ENCODE data around the gene CCDC74A.
"Not testable (repeated sequence)": the region's sequence is repeated elsewhere in the genome, so short reads cannot be mapped to it uniquely, and the experiment has no call there.

The CCDC74A gene

DNA sequence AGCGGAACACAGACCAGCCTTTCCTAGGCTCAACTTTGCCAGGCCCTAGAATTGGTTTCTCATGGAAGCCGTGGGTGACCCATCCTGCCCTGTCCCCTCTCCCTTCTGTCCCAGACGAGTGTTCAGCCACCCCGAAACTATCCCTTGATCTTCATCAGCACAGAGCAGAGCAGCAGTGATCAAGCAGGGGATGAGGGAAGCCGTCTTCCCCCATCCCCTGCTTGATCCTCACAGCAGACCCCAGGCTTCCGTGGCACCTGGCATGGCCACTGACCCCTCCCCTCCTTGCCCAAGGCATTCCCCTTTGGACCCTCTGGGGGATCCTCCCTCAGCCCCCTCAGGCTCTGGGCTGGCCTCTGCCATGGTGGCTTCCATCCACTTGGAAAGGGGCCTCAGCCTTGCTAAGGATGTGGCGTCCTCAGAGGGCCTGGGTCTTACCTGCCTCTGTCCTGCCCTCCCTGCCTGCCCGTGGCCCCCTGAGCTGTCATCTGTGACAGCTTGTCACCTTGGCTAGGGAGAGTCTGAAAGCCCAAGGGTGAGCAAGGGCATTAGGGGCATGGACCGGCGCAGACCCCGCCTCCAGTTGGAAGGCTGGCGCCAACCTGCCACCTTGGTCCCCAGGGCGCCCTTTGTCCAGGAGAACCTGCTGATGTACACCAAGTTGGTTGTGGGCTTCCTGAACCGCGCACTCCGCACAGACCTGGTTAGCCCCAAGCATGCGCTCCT, 10.4 kb upstream of the CCDC74A start:
- Histone ChIP-seq H3K4me3 (no peak overlapping the region), H3K4me1 (no peaks in the 10 kb centered on the region), H3K27me3 (no peaks in the 10 kb centered on the region), H3K36me3 (peaks cover 9 to 88% (median 68%) of the 10 kb centered on the region in 3 donors), H3K9me3 (no peaks in the 10 kb centered on the region), H3K27ac (no peak overlapping the region)
- intact Hi-C loops (cut with DNase I; ENCODE audit: low total_unique reads) = no loop called here
- TF ChIP-seq, protein P1, sequence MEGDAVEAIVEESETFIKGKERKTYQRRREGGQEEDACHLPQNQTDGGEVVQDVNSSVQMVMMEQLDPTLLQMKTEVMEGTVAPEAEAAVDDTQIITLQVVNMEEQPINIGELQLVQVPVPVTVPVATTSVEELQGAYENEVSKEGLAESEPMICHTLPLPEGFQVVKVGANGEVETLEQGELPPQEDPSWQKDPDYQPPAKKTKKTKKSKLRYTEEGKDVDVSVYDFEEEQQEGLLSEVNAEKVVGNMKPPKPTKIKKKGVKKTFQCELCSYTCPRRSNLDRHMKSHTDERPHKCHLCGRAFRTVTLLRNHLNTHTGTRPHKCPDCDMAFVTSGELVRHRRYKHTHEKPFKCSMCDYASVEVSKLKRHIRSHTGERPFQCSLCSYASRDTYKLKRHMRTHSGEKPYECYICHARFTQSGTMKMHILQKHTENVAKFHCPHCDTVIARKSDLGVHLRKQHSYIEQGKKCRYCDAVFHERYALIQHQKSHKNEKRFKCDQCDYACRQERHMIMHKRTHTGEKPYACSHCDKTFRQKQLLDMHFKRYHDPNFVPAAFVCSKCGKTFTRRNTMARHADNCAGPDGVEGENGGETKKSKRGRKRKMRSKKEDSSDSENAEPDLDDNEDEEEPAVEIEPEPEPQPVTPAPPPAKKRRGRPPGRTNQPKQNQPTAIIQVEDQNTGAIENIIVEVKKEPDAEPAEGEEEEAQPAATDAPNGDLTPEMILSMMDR (IDR thresholded peaks at IDR 0.05) = no peak
- DNase-seq = no peak

DNA sequence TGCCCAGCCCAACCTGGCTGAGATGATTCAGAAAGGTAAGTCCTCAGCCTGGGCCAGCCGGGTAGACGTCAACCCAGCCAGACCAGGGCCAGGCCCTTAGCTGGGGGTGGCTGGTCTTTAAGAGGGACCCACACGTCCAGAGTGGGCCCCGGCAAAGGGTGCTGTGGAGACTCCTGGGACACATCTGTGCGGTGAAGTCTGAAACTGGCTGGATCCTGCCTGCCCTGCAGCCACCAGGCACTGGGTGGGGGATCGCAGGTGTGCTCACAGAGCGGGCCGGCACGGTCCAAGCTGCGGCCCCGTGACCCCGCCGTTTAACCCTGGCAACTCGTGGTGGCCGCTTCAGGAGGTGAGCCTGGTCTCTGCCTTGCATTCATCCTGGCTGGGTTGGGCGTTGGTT, 9.8 kb upstream of the CCDC74A start:
- H3K27ac ChIP-seq; H3K27me3 ChIP-seq; H3K4me3 ChIP-seq; H3K9me3 ChIP-seq; H3K4me1 ChIP-seq; DNase-seq; intact Hi-C loops (cut with DNase I; ENCODE audit: low total_unique reads): not testable (repeated sequence)
- H3K36me3 ChIP-seq = peaks cover 9 to 82% (median 62%) of the 10 kb centered on the region in 3 donors

DNA sequence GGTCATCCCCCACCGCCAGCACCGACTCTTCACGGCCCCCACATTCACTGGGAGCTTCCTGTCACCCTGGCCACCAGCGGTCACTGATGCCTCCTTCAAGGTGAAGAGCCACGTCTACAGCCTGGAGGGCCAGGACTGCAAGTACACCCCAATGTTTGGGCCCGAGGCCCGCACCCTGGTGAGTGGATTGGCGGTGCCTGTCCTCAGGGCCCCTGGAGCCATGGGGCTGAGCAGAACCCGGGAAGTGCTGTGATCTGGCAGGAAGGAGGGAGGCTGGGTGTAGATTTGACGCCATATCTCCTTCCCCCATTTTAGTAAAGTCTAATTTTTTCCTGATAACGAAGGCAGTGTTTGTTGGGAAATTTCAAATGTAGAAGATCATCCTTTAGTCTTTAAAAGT, 9.2 kb upstream of the CCDC74A start:
- DNase-seq; H3K4me1 ChIP-seq; H3K27ac ChIP-seq; intact Hi-C loops (cut with DNase I; ENCODE audit: low total_unique reads); H3K4me3 ChIP-seq; H3K27me3 ChIP-seq; H3K9me3 ChIP-seq: not testable (repeated sequence)
- H3K36me3 ChIP-seq = peaks cover 9 to 76% (median 56%) of the 10 kb centered on the region in 3 donors

DNA sequence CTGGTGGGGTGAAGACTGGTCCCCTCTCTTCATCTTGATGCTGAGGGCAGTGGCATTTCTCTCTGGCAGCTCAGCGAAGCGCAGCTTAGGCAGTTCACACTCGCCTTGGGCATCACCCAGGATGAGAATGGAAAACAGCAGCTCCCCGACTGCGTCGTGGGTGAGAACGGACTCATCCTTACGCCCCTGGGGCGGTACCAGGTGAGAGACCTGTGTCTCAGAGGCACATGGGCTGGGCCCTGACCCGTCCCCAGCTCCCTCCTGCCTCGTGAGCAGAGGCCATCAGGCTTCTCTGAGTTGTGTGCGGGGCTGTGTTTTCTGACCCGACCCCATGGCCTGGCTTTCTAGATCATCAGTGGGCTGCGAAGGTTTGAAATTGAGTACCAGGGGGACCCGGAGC, 8.2 kb upstream of the CCDC74A start:
- no peak for DNase-seq
- Histone ChIP-seq H3K4me3 (no peak overlapping the region), H3K9me3 (no peaks in the 10 kb centered on the region), H3K27me3 (no peaks in the 10 kb centered on the region), H3K27ac (no peak overlapping the region), H3K36me3 (peaks cover 9 to 68% (median 47%) of the 10 kb centered on the region in 3 donors), H3K4me1 (no peaks in the 10 kb centered on the region)
- intact Hi-C loops (cut with DNase I; ENCODE audit: low total_unique reads) = no loop called here
- TF ChIP-seq, protein P1 (IDR thresholded peaks at IDR 0.05) = no peak

DNA sequence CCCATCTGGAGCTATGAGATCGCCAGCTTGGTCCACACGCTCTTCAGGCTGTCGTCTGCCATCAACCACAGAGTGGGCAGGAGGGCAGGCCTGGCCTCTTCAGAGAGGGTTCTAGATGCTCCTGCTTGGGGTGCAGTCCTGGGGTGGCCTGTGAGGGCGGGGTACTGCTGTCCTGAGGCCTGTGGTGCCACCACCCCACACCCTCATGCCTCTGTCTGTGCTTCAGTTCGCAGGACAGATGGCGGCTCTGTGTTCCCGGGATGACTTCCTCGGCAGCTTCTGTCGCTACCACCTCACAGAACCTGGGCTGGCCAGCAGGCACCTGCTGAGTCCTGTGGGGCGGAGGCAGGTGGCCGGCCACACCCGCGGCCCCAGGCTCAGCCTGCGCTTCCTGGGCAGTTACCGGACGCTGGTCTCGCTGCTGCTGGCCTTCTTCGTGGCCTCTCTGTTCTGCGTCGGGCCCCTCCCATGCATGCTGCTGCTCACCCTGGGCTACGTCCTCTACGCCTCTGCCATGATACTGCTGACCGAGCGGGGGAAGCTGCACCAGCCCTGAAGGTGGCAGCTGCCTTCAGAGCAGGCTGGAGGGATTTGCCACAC, 7.7 kb upstream of the CCDC74A start:
- DNase-seq; H3K4me3 ChIP-seq; H3K27ac ChIP-seq; H3K27me3 ChIP-seq; intact Hi-C loops (cut with DNase I; ENCODE audit: low total_unique reads); H3K9me3 ChIP-seq; H3K4me1 ChIP-seq: not testable (repeated sequence)
- H3K36me3 ChIP-seq = peaks cover 9 to 64% (median 47%) of the 10 kb centered on the region in 3 donors

DNA sequence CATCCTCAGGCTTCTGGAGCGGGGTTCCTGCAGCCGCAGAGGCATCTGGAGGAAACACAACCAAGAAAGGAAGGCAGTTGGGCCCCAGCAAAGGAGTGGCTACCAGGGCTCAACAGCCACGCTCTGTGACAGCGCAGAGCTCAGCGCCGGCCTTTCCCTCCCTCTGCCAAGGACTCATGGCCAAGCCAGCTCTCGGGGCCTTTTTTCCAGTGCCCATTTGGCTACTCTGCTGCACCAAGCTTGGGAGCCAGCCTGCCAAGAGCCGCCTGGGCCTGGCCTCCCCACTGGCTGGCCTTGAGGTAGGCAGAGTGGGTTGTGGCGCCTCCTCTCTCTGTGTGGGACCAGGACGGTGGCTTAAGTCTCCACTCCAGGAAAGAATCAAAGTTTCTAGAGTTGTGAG, 7.2 kb upstream of the CCDC74A start:
- Histone ChIP-seq H3K27ac (no peak overlapping the region), H3K4me1 (no peaks in the 10 kb centered on the region), H3K36me3 (peaks cover 9 to 60% (median 47%) of the 10 kb centered on the region in 3 donors), H3K27me3 (no peaks in the 10 kb centered on the region), H3K4me3 (no peak overlapping the region), H3K9me3 (no peaks in the 10 kb centered on the region)
- no peak for DNase-seq
- TF ChIP-seq, protein P1 (IDR thresholded peaks at IDR 0.05) = no peak
- intact Hi-C loops (cut with DNase I; ENCODE audit: low total_unique reads) = no loop called here

DNA sequence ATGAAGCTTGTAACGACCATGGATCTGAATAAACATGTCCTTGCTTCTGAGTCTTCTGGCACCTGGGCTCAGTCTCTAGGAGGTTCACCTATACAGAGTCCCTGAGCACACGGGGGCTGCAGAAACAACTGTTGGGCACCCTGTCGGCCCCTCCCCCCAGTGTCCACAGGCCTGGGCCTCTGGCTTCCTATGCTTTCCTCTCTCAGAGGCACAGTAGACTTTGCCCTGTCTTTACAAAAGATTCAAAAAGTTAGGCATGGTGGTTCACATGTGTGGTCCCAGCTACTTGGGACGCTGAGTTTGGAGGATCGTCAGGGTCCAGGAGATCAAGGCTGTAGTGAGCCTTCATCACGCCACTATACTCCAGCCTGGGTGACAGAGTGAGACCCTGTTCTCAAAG, 6.2 kb upstream of the CCDC74A start:
- H3K4me1 ChIP-seq; H3K27me3 ChIP-seq; intact Hi-C loops (cut with DNase I; ENCODE audit: low total_unique reads); DNase-seq; H3K9me3 ChIP-seq; H3K4me3 ChIP-seq; H3K27ac ChIP-seq: not testable (repeated sequence)
- H3K36me3 ChIP-seq = peaks cover 9 to 52% (median 42%) of the 10 kb centered on the region in 3 donors
